ENCODE measurements around the gene HCRT.
"Not testable (repeated sequence)": the region's sequence is repeated elsewhere in the genome, so short reads cannot be mapped to it uniquely, and the experiment has no call there.

The HCRT gene

DNA sequence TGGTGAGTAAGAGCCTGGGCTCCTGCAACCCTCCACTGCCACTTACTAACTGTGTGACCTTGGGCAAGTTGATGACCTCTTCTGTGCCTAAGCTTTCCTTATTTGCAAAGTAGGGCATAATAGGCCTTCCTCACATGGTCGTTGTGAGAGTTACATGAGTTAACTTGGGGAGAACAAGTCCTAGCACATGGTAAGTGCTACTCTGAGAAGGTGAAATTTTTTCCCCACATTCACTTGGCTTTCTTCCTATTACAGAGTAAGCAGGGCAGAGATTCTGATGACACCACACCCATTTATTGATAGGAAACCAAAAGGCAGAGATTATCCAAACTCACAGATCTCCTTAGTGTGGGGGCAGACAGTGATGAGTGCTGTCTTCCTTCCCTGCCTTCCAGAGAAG, 5.9 kb downstream of the HCRT start:
- no peak for DNase-seq

DNA sequence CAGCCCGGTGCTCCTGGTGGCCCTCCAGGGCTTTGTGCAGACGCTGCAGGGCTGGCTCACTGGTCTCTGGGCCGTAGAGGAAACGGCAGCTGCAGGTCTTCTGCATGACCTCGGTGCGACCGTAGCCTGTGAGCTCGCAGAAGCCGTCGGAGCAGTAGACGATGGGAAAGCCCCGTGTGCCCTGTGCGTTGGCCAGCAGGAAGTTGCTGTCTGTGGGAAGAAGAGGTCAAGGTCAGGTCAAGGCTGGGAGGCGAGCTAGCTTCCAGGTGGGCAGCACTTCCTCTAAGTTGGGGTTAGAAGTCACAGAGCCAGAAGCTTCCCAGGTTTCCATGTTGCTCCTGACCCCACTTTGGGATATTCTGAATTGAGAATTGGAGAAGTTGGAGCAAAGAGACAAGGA, 6.4 kb downstream of the HCRT start:
- no peak for DNase-seq

DNA sequence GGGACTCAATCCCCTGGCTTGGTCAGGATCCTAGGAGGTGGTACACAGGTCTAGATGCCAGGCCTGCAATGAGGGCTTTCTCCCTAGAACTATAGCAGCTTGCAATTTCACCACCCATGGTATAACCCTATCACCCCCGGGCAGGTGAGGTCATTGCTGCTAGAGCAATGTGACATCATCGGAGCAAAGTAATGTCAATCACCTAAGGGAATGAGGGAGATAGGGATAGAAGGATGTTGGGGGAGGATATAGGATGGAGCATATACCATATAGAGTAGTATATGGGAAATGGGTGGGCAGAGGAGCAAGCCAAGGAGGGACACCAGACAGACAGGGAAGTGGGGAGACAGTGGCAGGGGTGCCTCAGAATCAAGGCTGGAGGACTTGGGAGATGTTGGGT, 7.6 kb downstream of the HCRT start:
- no peak for DNase-seq

DNA sequence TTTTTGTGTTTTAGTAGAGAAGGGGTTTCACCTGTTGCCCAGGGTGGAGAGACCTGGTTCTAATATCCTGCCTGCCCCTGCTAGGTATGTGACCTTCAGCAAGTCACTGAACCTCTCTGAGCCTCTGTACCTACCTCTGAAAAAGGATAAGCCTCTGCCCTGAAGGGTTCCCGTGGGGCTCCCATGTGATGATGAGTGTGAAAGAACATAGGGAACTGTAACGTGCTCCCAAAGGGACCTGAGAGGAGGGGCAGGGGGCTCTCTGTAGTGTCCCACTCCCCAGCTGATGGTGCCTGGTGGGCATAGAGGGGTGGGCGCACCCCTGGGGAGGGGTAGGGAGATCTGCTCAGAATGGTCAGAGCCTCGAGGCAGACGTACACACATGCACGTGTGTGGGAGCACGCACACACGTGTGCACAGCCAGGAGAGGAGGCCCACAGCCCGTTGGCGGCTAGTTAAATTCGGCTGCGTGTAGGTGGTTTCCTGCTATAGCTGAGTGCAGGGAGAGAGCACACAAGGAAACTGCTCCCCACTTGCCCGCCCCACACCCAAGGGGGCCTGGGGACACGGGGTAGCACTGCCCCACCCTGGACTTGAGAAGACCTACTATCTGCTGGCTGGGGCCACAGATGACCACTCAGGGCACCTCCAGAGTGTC, 11.0 kb downstream of the HCRT start:
- no peak for DNase-seq

DNA sequence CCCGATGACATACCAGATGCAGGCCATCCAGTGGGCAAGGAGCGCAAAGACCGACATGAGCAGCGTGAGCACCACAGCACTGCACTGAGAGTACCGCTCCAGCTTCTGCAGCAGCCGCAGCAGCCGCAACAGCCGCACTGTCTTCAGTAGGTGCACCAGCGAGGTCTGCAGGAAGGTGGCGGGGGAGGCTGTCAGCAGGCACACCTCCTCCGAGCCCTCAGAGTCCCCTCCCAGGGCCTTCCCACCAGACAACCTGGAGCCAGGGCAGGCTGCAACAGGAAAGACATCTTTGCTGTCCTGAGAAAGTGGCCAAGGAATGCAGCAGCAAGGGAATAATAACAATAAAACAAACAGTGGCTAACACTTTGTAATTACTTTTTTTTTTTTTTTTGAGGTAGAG, 13.4 kb downstream of the HCRT start:
- no peak for DNase-seq

DNA sequence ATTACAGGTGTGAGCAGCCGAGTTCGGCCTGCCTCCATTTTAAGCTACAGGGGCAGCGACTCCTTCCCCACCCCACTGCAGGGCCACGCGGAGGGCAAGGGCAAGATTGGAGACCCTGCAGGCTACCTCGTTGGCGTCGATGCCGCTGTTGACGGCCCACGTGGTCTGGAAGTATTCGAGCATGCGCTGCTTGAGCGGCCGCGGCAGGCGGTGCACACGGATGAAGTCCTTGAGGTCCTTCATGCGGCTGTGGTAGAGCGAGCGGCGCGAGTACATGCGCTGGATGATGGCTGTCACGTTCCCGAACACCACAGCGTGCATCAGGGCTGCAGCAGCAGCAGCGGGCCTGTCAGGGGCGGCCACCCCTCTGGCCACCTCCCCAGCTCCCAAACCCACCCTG, 15.9 kb downstream of the HCRT start:
- no peak for DNase-seq

DNA sequence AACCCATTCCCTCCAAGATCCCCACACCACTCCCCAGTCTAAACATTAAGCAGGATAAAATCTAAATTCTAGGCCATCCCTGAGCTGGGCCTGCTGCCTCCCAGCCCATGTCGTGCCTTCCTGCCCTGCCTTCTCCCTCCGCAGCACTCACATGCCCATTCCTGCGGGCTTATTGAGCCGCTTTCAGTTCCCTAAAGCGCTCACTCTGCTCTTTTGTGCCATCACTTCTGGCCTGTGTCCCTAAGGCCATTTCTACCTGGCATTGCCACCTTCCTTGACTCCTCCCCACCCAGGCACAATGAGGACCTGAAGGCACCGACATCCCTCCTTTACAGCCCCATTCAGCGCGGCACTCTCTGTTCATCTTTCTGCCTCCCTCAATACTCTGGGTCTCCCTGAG, 17.4 kb downstream of the HCRT start:
- DNase-seq: no peak

DNA sequence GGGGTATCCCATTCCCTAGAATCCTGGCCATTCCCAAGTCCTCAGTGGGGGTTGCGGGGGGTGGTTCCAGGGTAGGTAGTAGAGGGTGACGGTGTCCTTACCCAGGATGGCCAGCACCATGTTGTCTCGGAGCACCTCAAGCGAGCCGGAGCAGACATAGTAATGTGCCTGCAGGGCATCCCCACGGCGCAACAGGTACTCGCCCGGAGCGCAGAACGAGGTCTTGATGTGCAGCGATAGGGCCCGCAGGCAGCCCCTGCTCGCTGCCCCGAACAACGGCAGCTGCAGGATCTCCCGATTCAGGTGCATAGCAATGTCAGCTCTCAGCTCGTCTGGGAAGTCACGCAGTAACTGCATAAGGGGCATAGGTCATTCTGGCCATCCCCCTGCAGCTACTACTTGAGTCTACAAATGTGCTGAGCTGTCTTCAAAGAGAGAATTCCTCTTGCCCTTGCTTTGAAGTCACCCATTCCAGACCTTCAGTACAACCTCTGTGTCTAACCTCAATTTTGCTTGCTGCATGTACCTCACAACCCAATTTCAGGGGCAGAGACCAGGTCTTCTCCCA, 19.0 kb downstream of the HCRT start:
- no peak for DNase-seq

DNA sequence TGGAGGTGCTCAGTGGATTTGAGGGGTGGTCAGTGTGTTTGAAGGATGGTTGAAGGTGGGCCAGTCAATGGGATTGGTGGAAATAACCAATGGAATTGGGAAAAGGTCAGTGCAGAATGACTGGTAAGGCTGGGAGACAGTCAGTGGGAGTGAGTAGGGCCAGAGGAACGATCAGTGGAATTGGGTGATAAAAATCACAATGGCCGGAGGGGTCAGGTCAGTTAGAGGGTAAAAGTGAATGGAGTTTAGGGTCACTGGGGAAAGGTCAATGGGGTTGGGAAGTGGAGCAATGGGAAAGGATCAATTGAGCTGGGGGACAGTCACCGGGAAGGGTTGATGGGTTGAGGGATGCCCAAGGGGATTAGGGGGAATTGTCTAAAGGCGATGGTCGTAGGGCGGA, 19.5 kb downstream of the HCRT start:
- no peak for DNase-seq

DNA sequence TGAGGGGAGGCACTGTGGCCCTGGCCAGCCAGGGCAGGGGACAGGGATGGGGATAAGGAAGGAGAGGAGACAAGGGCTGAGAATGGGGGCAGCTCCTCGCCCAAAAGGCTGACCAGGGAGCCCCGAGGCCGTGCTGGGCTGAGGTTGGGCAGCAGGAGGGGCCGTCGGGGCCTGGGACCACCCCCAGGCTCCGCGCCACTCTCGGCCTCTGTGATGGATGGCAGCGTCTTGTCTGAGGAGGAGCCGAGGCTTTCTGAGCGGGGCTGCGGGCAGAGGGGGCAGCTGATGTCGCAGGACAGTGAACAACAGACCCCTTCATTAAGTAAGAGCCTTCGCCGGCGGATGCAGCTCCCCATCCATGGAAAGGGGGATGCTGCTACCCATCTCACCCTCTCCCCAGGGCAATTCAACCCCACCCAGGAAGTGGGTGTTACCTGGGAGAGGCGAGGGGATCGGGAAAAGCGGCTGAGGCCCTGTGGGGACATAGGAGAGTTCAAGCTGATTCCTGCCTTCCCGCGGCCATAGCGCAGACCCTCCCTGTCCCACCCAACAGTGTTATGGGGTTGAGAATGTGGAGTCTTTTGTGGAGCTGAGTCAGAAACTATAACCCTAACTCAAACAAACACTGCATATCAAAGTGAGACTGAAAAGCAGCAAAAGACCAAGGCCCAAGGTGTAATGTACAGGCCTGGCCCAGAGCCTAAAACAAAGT, 21.4 kb downstream of the HCRT start:
- DNase-seq: no peak

DNA sequence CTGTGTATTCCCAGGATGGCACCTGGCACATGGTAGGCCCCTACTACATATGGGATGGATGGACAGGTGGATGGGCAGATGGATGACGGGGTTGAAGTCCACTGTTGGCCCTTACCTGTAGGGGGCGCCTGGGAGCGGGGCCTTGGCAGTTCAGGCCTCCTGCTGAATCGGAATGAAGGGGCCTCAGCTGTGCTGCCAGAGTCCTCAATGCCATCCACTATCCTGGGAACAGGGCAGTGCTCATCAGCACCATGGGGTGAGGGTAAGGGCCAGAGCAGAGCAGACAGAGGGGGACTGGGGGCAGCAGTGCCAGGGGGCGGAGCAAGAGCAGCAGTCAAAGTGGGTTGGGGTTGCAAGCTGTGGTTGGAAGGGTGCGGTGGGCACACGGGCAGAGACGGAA, 22.1 kb downstream of the HCRT start:
- no peak for DNase-seq

DNA sequence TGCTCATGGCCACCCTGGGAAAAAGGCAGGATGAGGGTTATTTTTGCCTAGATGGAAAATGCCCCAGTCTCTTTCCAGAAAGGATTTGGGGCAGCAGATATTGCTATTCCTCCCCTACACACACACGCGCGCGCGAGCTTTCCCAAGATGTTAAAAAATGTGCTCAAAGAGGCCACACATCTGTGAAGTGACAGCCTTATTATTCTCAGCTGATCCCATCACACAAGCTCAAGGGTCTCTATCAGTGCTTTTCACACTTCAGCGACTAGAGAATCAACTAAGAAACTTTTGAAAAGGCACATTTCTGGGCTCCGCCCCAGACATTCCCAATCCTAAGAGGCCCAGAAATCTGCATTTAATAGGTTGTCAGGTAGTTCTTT, 24.7 kb downstream of the HCRT start:
- no peak for DNase-seq

DNA sequence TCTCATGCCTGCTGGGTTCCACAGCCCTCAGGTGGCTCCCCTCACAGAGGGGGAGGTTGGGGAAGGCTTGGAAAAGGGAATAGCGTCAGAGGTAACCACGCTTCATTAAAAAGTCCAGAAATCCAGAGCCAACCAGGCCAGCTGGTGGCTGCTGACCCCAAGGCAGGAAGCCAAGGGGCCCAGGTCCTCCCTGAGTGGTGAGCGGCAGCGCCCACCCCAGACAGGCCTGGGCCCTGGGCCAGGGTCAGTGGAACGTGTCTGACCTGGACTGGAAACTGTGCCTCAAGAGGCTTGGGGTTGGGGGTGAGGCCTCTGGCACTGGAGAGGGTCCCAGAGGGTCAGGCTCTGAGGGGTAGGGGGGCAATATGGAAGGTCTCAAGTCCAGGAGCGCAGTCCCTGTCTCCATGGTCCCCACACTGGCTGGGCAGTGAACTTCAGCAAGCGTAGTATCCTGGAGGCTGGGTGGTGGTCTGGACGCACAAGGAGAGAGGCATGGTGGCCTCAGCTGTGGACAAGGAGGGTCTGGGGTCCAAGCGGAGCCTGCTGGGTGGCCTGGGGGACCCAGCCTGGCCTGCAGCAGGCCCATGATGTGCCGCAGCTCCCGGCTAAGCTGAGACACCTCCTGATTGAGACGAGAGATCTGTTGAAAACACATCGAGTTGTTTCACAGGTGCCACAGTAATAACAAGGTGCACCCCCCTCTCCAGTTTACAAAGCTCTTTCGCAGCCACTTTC, 25.3 kb downstream of the HCRT start:
- no peak for DNase-seq

DNA sequence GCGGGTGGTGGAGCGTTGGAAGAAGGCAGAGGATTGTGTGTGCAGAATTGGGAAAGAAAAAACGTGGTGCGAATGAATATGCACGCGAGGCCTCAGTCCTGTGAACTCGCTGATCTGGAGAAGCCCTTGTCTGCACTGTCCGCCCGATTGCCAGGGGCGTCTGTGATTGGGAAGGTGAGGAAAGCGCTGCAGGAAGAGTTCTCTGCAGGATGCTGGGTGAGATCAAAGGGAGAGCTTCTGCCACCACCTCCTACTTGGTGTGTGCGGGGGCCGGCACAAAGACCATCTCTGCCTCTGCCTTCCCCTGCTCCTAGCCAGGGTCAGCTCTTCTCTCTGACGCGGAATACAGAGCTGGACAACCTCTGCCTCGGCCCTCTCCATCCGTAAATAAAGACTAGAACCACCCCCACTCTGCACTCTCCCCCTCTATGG, 29.6 kb downstream of the HCRT start:
- DNase-seq: no peak

DNA sequence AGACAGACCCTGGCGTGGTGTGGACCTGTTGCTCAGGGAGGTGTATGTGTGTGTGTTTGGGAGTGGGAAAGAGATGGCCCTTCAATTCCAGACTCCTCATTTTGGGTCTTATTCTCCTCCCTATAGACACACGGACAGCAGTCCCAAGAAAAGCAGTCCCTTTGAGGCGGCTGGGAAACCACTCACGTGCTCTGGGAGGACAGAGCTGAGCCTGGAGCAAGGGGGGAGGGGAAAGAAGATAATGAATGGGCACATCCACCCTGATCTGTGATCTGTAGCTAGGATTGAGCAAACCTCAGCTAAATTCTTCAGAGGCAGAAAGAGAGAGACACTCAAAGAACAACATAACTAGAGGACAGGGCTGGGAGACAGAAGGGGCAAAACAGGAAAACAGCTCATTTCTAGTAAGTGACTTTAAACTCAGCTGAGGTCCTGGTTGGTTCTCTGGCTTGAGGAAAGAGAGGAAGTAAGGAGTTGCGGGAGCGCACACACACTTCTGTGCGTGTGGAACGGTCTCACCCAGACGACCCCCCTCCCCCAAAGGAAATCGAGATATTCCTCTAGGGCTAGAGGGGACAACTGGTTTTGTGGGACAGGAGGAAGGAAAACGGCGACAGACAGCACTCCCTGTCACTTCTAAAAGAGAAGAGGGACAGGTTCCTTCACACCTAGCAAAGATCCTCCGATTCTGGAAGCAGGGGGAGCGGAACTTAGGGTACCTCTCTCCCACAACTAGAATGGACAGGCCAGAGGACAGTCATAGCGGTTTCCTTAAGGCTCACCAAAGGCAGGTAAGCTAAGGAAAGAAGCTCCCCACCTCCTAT, 31.1 kb downstream of the HCRT start:
- DNase-seq: no peak

DNA sequence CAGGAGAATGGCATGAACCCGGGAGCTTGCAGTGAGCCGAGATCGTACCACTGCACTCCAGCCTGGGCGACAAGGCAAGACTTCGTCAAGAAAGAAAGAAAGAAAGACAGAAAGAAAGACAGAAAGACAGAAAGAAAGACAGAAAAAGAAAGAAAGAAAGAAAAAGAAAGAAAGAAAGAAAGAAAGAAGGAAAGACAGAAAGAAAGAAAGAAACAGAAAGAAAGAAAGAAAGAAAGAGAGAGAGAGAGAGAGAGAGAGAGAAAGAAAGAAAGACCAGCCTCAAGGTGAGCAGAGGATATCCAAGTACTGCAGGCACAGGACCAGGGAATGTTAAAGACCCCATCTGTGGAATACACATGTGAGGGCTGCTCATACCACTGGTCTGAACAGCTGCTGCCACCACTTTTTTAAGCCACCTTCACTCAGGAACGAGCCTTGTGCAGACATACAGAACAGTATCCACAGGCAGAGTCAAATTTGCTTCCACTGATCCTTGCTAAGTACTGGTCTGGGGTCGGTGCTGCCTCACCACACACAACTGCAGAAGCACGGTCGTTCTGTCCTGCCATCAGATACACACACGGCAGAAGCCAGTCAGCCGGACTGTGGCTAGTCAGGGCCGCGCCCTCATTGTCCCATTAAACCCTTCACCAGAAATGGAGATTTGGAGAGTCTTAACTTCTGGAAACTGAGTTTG, 38.2 kb downstream of the HCRT start:
- DNase-seq: no peak

DNA sequence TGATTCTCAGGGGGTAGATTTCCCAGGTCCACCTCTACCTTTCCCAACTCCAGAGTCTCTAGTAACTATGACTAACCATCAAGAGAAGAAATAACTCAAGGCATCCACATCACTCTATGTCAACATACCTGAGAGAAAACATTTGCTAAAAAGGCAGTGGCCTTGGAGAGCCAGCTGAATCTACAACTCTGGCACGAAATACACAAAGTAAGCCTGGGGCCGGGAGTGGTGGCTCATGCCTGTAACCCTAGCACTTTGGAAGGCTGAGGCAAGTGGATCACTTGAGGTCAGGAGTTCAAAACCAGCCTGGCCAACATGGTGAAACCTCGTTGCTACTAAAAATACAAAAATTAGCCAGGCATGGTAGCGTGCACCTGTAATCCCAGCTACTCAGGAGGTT, 42.1 kb downstream of the HCRT start:
- DNase-seq: not testable (repeated sequence)

DNA sequence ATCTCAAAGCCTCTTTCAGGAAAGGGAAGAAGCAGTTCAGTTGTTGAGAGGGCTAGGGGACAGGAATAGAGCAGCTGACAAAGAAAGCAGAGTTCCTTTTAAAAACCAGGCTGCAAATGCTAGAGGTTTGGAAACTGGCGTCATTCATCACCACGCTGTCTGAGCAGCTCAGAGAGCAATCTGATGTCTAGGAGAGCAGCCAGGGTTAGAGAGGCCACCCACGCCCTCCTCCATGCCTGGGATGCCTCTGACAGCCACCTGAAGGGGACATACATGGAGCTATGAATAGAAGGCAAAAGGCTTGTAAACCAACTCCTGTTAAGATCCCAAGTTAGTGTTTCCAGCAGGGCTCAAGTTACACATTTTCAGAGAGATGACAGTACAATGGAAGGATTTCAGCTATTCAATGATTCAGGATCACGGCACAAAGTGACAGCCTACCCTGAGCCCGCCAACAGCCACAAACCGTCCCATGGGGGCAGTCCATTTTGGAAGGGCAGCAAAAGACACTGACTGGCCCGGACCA, 42.8 kb downstream of the HCRT start:
- DNase-seq: no peak

DNA sequence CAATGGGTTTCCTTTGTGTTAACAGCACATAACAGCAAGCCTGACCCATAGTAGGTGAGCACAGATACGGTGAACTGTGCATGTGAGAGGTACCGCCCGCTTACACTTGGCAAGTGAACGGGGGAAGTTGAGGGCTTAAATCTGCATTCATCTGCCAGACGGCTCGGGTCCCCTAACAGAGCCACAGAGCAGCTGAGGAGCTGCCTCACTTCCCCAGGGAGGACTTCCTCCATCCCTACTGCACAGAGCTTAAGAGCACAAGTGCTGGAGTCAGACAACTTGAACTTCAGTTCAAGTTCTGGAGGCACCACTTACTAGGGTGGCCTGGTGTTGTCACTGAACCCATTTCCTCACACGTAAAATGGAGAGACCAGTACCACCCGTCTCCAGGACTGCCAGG, 43.9 kb downstream of the HCRT start:
- DNase-seq: no peak

DNA sequence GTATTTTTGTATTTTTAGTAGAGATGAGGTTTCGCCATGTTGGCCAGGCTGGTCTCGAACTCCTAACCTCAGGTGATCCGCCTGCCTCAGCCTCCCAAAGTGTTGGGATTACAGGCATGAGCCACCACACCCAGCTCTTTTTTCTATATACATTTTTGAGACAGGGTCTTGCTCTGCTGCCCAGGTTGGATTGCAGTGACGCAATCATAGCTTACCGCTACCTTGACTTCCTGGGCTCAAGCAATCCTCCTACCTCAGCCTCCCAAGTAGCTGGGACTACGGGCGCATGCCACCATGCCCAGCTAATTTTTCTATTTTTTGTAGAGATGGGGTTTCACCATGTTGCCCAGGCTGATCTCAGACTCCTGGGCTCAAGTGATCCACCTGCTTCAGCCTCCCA, 44.6 kb downstream of the HCRT start:
- DNase-seq: not testable (repeated sequence)

DNA sequence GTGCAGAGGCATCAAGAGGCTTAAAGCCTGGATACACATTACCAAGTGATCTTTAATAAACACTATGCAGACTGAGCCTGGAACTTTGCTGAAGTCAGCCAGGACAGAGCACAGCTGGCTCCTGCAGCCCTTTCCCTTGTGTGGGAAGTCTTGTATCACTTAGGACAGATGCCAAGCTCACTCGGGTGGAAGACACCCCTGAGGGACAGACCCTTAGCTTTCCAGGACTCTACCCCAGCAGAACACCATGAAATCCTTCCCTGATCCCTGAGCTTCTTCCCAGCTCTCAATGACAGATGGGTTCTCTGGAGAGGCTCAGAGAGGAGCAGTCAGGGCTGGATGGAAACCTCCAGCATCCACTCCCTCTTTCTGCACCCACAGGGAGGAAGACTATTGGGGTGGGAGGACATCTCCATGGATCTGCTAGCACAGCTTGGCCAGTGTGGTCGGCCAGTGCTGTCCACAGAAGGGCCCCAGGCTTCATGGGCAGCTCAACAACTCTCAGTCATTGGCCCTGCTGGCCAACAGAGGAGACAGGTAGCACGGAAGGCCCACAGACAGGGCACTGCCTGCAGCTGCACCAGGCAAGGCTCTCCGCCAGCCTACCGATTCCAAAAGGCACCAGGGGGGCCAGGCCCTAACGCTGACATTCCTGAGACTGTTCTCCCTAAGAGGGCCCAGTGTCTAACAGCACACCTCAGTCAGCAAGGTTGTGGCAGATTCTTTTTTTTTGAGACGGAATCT, 46.3 kb downstream of the HCRT start:
- DNase-seq: no peak

Measured in NCI-H1048 (cell line).